HEK293 (cell line): ENCODE results near the gene ACADSB.
A peak's percentile ranks its signal among the peaks of the same experiment; 100 is the strongest.

Experiments
- CTCF ChIA-PET: fragments of 350-600 bp; formaldehyde crosslinking; extraction: SDS; loops from one replicate; lab custom pipeline; 2021; ENCODE audit warnings: antibody characterized with exemption; lab: Yijun Ruan, JAX
- POLR2A ChIA-PET: fragments of 300-600 bp; formaldehyde crosslinking; extraction: SDS; loops from one replicate; lab custom pipeline; 2020; ENCODE audit warnings: antibody characterized with exemption, inconsistent platforms; lab: Yijun Ruan, JAX
- H3K27ac ChIP-seq: fragments of 200-500 bp; sonication (Bioruptor generic); 2 replicates; pipeline ENCODE4 v1.5.1; 2014; ENCODE audit warnings: low read depth, low read length, control low read depth, inconsistent platforms; ENCODE audit errors: extremely low read depth
- H3K36me3 ChIP-seq, 2 experiments: fragments of 200-500 bp in 1 of 2; sonication (Bioruptor generic) in 1 of 2; 1 replicate in 1 of 2; 2 replicates in 1 of 2; pipeline ENCODE4 v1.5.1; 2014 to 2017; ENCODE audit warnings: inconsistent platforms in 2 of 2, low read length in 2 of 2; ENCODE audit not compliant: control insufficient read depth in 2 of 2, insufficient read depth in 1 of 2
- H3K4me1 ChIP-seq: fragments of 200-500 bp; sonication (Bioruptor generic); 2 replicates; pipeline ENCODE4 v1.5.1; 2014; ENCODE audit warnings: mild to moderate bottlenecking, low read length, inconsistent platforms; ENCODE audit not compliant: control insufficient read depth, insufficient read depth
- H3K4me3 ChIP-seq: 2 replicates; pipeline ENCODE4 v1.5.1; 2011; ENCODE audit warnings: low read depth, mild to moderate bottlenecking, control low read depth, low read length, moderate library complexity
- H3K9me3 ChIP-seq: fragments of 200-500 bp; sonication (Bioruptor generic); 2 replicates; pipeline ENCODE4 v1.5.1; 2014; ENCODE audit warnings: low read depth, low read length, inconsistent platforms; ENCODE audit not compliant: control insufficient read depth, insufficient read depth
- BCL11A ChIP-seq: fragments of 450-650 bp; formaldehyde crosslinking; IDR thresholded peaks from 2 replicates; pipeline ENCODE4 v1.5.1; 2016; ENCODE audit warnings: low read depth, missing biosample characterization, missing genetic modification characterization
- EGR2 ChIP-seq: fragments of 450-650 bp; formaldehyde crosslinking; IDR thresholded peaks from 2 replicates; pipeline ENCODE4 v1.5.1; 2016; ENCODE audit warnings: low read depth, missing biosample characterization, missing genetic modification characterization
- GFI1B ChIP-seq: fragments of 450-650 bp; formaldehyde crosslinking; IDR thresholded peaks from 2 replicates; pipeline ENCODE4 v1.5.1; 2016; ENCODE audit warnings: missing biosample characterization, missing genetic modification characterization
- GLI2 ChIP-seq: fragments of 450-650 bp; formaldehyde crosslinking; IDR thresholded peaks from 2 replicates; pipeline ENCODE4; 2017; ENCODE audit warnings: missing biosample characterization, missing genetic modification characterization, low read depth, borderline replicate concordance
- SP2 ChIP-seq: fragments of 450-650 bp; formaldehyde crosslinking; IDR thresholded peaks from 2 replicates; pipeline ENCODE4 v1.5.1; 2016; ENCODE audit warnings: missing biosample characterization, missing genetic modification characterization
- SP7 ChIP-seq: fragments of 450-650 bp; formaldehyde crosslinking; IDR thresholded peaks from 2 replicates; pipeline ENCODE4 v1.5.1; 2016; ENCODE audit warnings: missing biosample characterization, missing genetic modification characterization
- ZBTB11 ChIP-seq: fragments of 450-650 bp; formaldehyde crosslinking; conservative IDR thresholded peaks from 2 replicates; pipeline ENCODE4 v1.5.1; 2016; ENCODE audit warnings: low read depth, missing biosample characterization, missing genetic modification characterization
- ZBTB48 ChIP-seq: fragments of 450-650 bp; formaldehyde crosslinking; IDR thresholded peaks from 2 replicates; pipeline ENCODE4 v1.5.1; 2016; ENCODE audit warnings: missing biosample characterization, missing genetic modification characterization
- ZFP3 ChIP-seq: fragments of 450-650 bp; formaldehyde crosslinking; IDR thresholded peaks from 2 replicates; pipeline ENCODE4 v1.5.1; 2016; ENCODE audit warnings: low read depth, missing biosample characterization, missing genetic modification characterization
- ZFP69B ChIP-seq: fragments of 450-650 bp; formaldehyde crosslinking; IDR thresholded peaks from 2 replicates; pipeline ENCODE4 v1.5.1; 2016; ENCODE audit warnings: missing biosample characterization, missing genetic modification characterization
- ZNF121 ChIP-seq: fragments of 450-650 bp; formaldehyde crosslinking; IDR thresholded peaks from 2 replicates; pipeline ENCODE4 v1.5.1; 2016; ENCODE audit warnings: missing biosample characterization, missing genetic modification characterization
- ZNF146 ChIP-seq: fragments of 450-650 bp; formaldehyde crosslinking; IDR thresholded peaks from 2 replicates; pipeline ENCODE4 v1.5.1; 2016; ENCODE audit warnings: missing biosample characterization, missing genetic modification characterization
- ZNF175 ChIP-seq: fragments of 450-650 bp; formaldehyde crosslinking; IDR thresholded peaks from 2 replicates; pipeline ENCODE4 v1.5.1; 2016; ENCODE audit warnings: missing biosample characterization, missing genetic modification characterization
- ZNF26 ChIP-seq: fragments of 450-650 bp; formaldehyde crosslinking; IDR thresholded peaks from 2 replicates; pipeline ENCODE4 v1.5.1; 2016; ENCODE audit warnings: missing biosample characterization, missing genetic modification characterization
- ZNF391 ChIP-seq: fragments of 450-650 bp; formaldehyde crosslinking; IDR thresholded peaks from 2 replicates; pipeline ENCODE4 v1.5.1; 2016; ENCODE audit warnings: low read depth, missing biosample characterization, missing genetic modification characterization, borderline replicate concordance
- ZNF404 ChIP-seq: fragments of 450-650 bp; formaldehyde crosslinking; IDR thresholded peaks from 2 replicates; pipeline ENCODE4 v1.5.1; 2017; ENCODE audit warnings: missing biosample characterization, missing genetic modification characterization
- ZNF510 ChIP-seq: fragments of 450-650 bp; formaldehyde crosslinking; IDR thresholded peaks from 2 replicates; pipeline ENCODE4 v1.5.1; 2018; ENCODE audit warnings: mild to moderate bottlenecking, missing genetic modification characterization, missing biosample characterization; ENCODE audit not compliant: insufficient replicate concordance
- ZNF521 ChIP-seq: fragments of 450-650 bp; formaldehyde crosslinking; IDR thresholded peaks from 2 replicates; pipeline ENCODE4 v1.5.1; 2017; ENCODE audit warnings: missing biosample characterization, mild to moderate bottlenecking, missing genetic modification characterization
- ZNF629 ChIP-seq: fragments of 450-650 bp; formaldehyde crosslinking; IDR thresholded peaks from 2 replicates; pipeline ENCODE4 v1.5.1; 2017; ENCODE audit warnings: missing biosample characterization, missing genetic modification characterization
- ZNF660 ChIP-seq: fragments of 450-650 bp; IDR thresholded peaks from 2 replicates; pipeline ENCODE4 v1.5.1; 2018; ENCODE audit warnings: missing biosample characterization, mild to moderate bottlenecking, missing genetic modification characterization
- ZNF76 ChIP-seq: fragments of 450-650 bp; formaldehyde crosslinking; IDR thresholded peaks from 2 replicates; pipeline ENCODE4; 2016; ENCODE audit warnings: low read depth, missing biosample characterization, missing genetic modification characterization, borderline replicate concordance
- ZNF843 ChIP-seq: fragments of 450-650 bp; formaldehyde crosslinking; IDR thresholded peaks from 2 replicates; pipeline ENCODE4 v1.5.1; 2016; ENCODE audit warnings: missing biosample characterization, missing genetic modification characterization
- ZSCAN18 ChIP-seq: fragments of 450-650 bp; formaldehyde crosslinking; IDR thresholded peaks from 2 replicates; pipeline ENCODE4 v1.5.1; 2016; ENCODE audit warnings: missing biosample characterization, missing genetic modification characterization
- TF ChIP-seq, protein P1 (sequence below): fragments of 450-650 bp; formaldehyde crosslinking; IDR thresholded peaks from 2 replicates; pipeline ENCODE4 v1.5.1; 2016; ENCODE audit warnings: missing biosample characterization, missing genetic modification characterization
- TF ChIP-seq, protein P2 (sequence below): fragments of 450-650 bp; formaldehyde crosslinking; IDR thresholded peaks from 2 replicates; pipeline ENCODE4 v1.5.1; 2016; ENCODE audit warnings: missing biosample characterization, missing genetic modification characterization
- TF ChIP-seq, protein P3 (sequence below): fragments of 450-650 bp; formaldehyde crosslinking; optimal IDR thresholded peaks from 2 replicates; pipeline ENCODE3; 2016; ENCODE audit warnings: missing biosample characterization, mild to moderate bottlenecking, missing genetic modification characterization

The ACADSB gene

DNA sequence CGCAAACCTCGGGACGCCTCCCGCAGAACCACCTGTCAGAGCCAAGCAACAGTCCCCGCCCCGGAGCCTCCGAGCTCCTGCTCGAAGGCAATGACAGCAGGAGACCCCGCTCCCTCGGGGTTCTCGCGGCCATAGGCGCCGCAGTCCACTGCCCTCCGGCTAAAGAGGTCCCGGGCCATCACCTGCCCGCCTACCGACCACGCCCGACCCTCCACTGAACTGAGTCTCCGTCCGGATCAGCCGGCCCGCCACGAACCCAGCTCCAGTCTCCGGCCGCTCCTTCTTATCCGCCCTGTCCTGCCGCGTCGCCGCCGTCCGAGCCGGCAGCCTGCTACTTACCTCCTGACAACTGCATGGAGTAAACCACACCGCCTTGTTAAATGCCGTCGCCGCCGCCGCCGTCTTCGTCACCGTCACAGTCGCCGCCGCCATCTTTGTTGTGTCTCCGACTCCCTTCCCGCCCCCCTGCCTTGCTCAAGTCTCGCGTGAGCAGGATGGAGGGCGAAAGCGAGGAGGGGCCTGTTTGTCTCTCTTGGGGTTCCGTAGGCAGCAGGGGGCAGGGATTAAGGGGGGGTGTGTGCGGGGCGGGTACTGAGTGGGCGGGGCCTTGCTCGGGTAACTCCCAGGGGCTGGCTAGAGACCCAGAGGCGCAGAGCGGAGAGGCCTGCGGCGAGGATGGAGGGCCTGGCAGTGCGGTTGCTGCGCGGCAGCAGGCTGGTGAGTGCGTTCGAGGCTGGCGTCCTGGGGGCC, at the start of gene ACADSB, which contains the start of gene IKZF5:
ACADSB (plus strand) TSS at position 652 of the 750 bp plus-strand sequence; CDS start at position 676, 24 bp downstream.
IKZF5 (minus strand) TSS at position 441 of the 750 bp plus-strand sequence. CDS start 10,170 bp downstream, outside the sequence.
- peak within 1 kb of the TSS; percentile 79 for H3K27ac ChIP-seq
- no peaks in the 10 kb centered on the region for H3K9me3 ChIP-seq
- peak within 1 kb of the TSS; percentile 100 for H3K4me3 ChIP-seq
- H3K36me3 ChIP-seq: peaks cover 0 to 5% of the 10 kb centered on the region in 2 experiments; a peak in 2 of 3 replicates
- CTCF ChIA-PET: interaction anchor here (1.2 to 3.4 kb wide), 3 partner anchors 11 to 35 kb away, joined by 3 to 14 read pairs (median 3); no protein-coding TSS in a partner anchor
- peaks cover 23% of the 10 kb centered on the region for H3K4me1 ChIP-seq
- POLR2A ChIA-PET: interaction anchor here (0.6 to 2.0 kb wide), 6 partner anchors 11 to 1069 kb away, joined by 3 to 9 read pairs (median 4); partner anchors contain the start of genes BUB3, C10orf88 and PSTK
- TF ChIP-seq ZBTB11 (peak; percentile 66), ZFP69B (tag by site-specific recombination) (peak; percentile 49; the same call in 1 of the 2 replicates), GFI1B (tag by site-specific recombination) (no peak), SP2 (tag by site-specific recombination) (peak; percentile 90), EGR2 (peak; percentile 71), ZNF660 (peak; percentile 48; the same call in 1 of the 2 replicates), ZNF146 (peak; percentile 23; the same call in 1 of the 2 replicates), ZNF510 (no peak), ZSCAN18 (tag by site-specific recombination) (no peak), ZNF26 (tag by site-specific recombination) (no peak), ZBTB48 (tag by site-specific recombination) (no peak), ZNF121 (no peak), GLI2 (tag by site-specific recombination) (no peak), ZNF175 (tag by site-specific recombination) (no peak), ZNF76 (tag by site-specific recombination) (peak; percentile 63), ZNF521 (tag by site-specific recombination) (no peak), ZNF404 (tag by site-specific recombination) (peak; percentile 48; the same call in 1 of the 2 replicates), SP7 (tag by site-specific recombination) (peak; percentile 89), ZFP3 (tag by site-specific recombination) (no peak), ZNF391 (tag by site-specific recombination) (peak; percentile 84; the same call in 1 of the 2 replicates), ZNF843 (peak; percentile 52; the same call in 1 of the 2 replicates), ZNF629 (tag by site-specific recombination) (peak; percentile 83), BCL11A (tag by site-specific recombination) (no peak)
- TF ChIP-seq, protein P1, sequence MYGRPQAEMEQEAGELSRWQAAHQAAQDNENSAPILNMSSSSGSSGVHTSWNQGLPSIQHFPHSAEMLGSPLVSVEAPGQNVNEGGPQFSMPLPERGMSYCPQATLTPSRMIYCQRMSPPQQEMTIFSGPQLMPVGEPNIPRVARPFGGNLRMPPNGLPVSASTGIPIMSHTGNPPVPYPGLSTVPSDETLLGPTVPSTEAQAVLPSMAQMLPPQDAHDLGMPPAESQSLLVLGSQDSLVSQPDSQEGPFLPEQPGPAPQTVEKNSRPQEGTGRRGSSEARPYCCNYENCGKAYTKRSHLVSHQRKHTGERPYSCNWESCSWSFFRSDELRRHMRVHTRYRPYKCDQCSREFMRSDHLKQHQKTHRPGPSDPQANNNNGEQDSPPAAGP (tag by site-specific recombination): peak; percentile 77
- TF ChIP-seq, protein P2, sequence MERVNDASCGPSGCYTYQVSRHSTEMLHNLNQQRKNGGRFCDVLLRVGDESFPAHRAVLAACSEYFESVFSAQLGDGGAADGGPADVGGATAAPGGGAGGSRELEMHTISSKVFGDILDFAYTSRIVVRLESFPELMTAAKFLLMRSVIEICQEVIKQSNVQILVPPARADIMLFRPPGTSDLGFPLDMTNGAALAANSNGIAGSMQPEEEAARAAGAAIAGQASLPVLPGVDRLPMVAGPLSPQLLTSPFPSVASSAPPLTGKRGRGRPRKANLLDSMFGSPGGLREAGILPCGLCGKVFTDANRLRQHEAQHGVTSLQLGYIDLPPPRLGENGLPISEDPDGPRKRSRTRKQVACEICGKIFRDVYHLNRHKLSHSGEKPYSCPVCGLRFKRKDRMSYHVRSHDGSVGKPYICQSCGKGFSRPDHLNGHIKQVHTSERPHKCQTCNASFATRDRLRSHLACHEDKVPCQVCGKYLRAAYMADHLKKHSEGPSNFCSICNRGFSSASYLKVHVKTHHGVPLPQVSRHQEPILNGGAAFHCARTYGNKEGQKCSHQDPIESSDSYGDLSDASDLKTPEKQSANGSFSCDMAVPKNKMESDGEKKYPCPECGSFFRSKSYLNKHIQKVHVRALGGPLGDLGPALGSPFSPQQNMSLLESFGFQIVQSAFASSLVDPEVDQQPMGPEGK (tag by site-specific recombination): peak; percentile 98
- TF ChIP-seq, protein P3, sequence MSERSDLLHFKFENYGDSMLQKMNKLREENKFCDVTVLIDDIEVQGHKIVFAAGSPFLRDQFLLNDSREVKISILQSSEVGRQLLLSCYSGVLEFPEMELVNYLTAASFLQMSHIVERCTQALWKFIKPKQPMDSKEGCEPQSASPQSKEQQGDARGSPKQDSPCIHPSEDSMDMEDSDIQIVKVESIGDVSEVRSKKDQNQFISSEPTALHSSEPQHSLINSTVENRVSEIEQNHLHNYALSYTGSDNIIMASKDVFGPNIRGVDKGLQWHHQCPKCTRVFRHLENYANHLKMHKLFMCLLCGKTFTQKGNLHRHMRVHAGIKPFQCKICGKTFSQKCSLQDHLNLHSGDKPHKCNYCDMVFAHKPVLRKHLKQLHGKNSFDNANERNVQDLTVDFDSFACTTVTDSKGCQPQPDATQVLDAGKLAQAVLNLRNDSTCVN (tag by site-specific recombination): peak; percentile 47
